Neural progenitor cell (in vitro differentiated cells): Measurements from ENCODE around the gene CA12. TPM values are rescaled to one million over a fixed set of nuclear protein-coding genes. Genes with fewer than 3 reads are reported as not detected.

Experiments used
- DNase-seq: peaks from one replicate; pipeline ENCODE4 v3.0.0-alpha.2; 2016; ENCODE audit warnings: low spot score
- H2AFZ ChIP-seq: fragments of 200-600 bp; sonication (generic); replicated peaks from 2 replicates; pipeline ENCODE4 v1.6.1; 2016; ENCODE audit warnings: antibody characterized with exemption
- H3F3A ChIP-seq: fragments of 200-600 bp; sonication (generic); 2 replicates; pipeline ENCODE4 v1.6.1; 2016; ENCODE audit warnings: antibody characterized with exemption, low read depth
- H3K27ac ChIP-seq: fragments of 200-600 bp; sonication (generic); 2 replicates; pipeline ENCODE4 v1.5.1; 2016; ENCODE audit warnings: mild to moderate bottlenecking
- H3K27me3 ChIP-seq: fragments of 200-600 bp; sonication (generic); 2 replicates; pipeline ENCODE4 v1.6.1; 2016; ENCODE audit warnings: mild to moderate bottlenecking, moderate library complexity
- H3K36me3 ChIP-seq: fragments of 200-600 bp; sonication (generic); 2 replicates; pipeline ENCODE4 v1.5.1; 2016
- H3K4me1 ChIP-seq: fragments of 200-600 bp; sonication (generic); 2 replicates; pipeline ENCODE4 v1.6.1; 2016; ENCODE audit warnings: mixed run types
- H3K4me2 ChIP-seq: fragments of 200-600 bp; sonication (generic); 2 replicates; pipeline ENCODE4 v1.6.1; 2016
- H3K4me3 ChIP-seq: fragments of 200-600 bp; sonication (generic); 2 replicates; pipeline ENCODE4 v1.5.1; 2016
- H3K79me2 ChIP-seq: fragments of 200-600 bp; sonication (generic); 2 replicates; pipeline ENCODE4 v1.6.1; 2016; ENCODE audit warnings: low read depth
- H3K9ac ChIP-seq: fragments of 200-600 bp; sonication (generic); 2 replicates; pipeline ENCODE4 v1.6.1; 2016
- H3K9me3 ChIP-seq: fragments of 200-600 bp; sonication (generic); 2 replicates; pipeline ENCODE4 v1.5.1; 2016; ENCODE audit warnings: low read depth
- H4K20me1 ChIP-seq: fragments of 200-600 bp; sonication (generic); 2 replicates; pipeline ENCODE4 v1.6.1; 2016; ENCODE audit warnings: low read depth
- H3K27ac Mint-ChIP-seq: 3 replicates; pipeline ENCODE4 v1.8.0; 2021; ENCODE audit warnings: mixed read lengths
- H3K27me3 Mint-ChIP-seq: 2 replicates; pipeline ENCODE4 v1.8.0; 2022; ENCODE audit warnings: low read depth, mild to moderate bottlenecking, inconsistent platforms, moderate library complexity, mixed read lengths; ENCODE audit not compliant: insufficient read depth
- H3K36me3 Mint-ChIP-seq: 3 replicates; pipeline ENCODE4 v1.8.0; 2021; ENCODE audit warnings: mixed read lengths
- H3K4me1 Mint-ChIP-seq: 3 replicates; pipeline ENCODE4 v1.8.0; 2021; ENCODE audit warnings: mixed read lengths
- H3K4me3 Mint-ChIP-seq: 3 replicates; pipeline ENCODE4 v1.8.0; 2021; ENCODE audit warnings: mild to moderate bottlenecking, moderate library complexity, mixed read lengths
- H3K9me3 Mint-ChIP-seq: 3 replicates; pipeline ENCODE4 v1.8.0; 2020; ENCODE audit warnings: mixed read lengths
- CTCF ChIP-seq: fragments of 200-600 bp; sonication (generic); IDR thresholded peaks from 2 replicates; pipeline ENCODE4 v1.5.1; 2017; ENCODE audit warnings: antibody characterized with exemption, mild to moderate bottlenecking
- EZH2 ChIP-seq: fragments of 200-600 bp; sonication (generic); IDR thresholded peaks from 2 replicates; pipeline ENCODE4 v1.6.1; 2017; ENCODE audit warnings: antibody characterized with exemption, mild to moderate bottlenecking, moderate library complexity
- EZH2phosphoT487 ChIP-seq: fragments of 200-600 bp; sonication (generic); IDR thresholded peaks from 2 replicates; pipeline ENCODE4 v1.6.1; 2017; ENCODE audit warnings: antibody characterized with exemption
- total RNA-seq: library from RNA; depleted of rRNA; stranded (reverse); fragments of >200 nt; gene quantifications from 2 replicates; pipeline ENCODE4 v1.2.3, GENCODE V29; 2015; ENCODE audit warnings: low replicate concordance

CA12 gene
- total RNA-seq, 1 donor from 2014 or later, result 0.45 TPM

GRCh38 chr15:63305260-63305659, 76.4 kb downstream of the CA12 start:
- no peak overlapping the region for H3K27ac ChIP-seq
- H3K9me3 Mint-ChIP-seq, result no peaks in the 10 kb centered on the region
- no peaks in the 10 kb centered on the region for H4K20me1 ChIP-seq
- no peaks in the 10 kb centered on the region for H3K36me3 ChIP-seq
- H3K9ac ChIP-seq, result no peak overlapping the region
- no peaks in the 10 kb centered on the region for H3K9me3 ChIP-seq
- no peaks in the 10 kb centered on the region for H3K27me3 ChIP-seq
- H3K4me2 ChIP-seq, result no peak overlapping the region
- no peak for TF ChIP-seq EZH2
- no peak for TF ChIP-seq EZH2phosphoT487
- TF ChIP-seq CTCF, result no peak
- peaks cover 10% of the 10 kb centered on the region for H3K4me1 Mint-ChIP-seq
- no peaks in the 10 kb centered on the region for H3K79me2 ChIP-seq
- H3K36me3 Mint-ChIP-seq, result peaks cover 3% of the 10 kb centered on the region
- no peak overlapping the region for H3K4me3 ChIP-seq
- H3K27ac Mint-ChIP-seq, result no peak overlapping the region
- peaks cover 3% of the 10 kb centered on the region for H3K27me3 Mint-ChIP-seq
- no peaks in the 10 kb centered on the region for H3F3A ChIP-seq
- H3K4me1 ChIP-seq, result no peaks in the 10 kb centered on the region
- DNase-seq, result no peak
- H2AFZ ChIP-seq, result no peak overlapping the region
- no peak overlapping the region for H3K4me3 Mint-ChIP-seq

- H3K9me3 ChIP-seq, result no peaks in the 10 kb centered on the region
- no peak overlapping the region for H3K4me3 ChIP-seq
- H3F3A ChIP-seq, result no peaks in the 10 kb centered on the region
- H3K27ac ChIP-seq, result no peak overlapping the region
- Mint-ChIP-seq H3K36me3 (peaks cover 14% of the 10 kb centered on the region), H3K4me3 (no peak overlapping the region), H3K27ac (no peak overlapping the region), H3K9me3 (no peaks in the 10 kb centered on the region), H3K27me3 (peaks cover 3% of the 10 kb centered on the region), H3K4me1 (peaks cover 16% of the 10 kb centered on the region)
- H3K27me3 ChIP-seq, result no peaks in the 10 kb centered on the region
- no peak overlapping the region for H2AFZ ChIP-seq
- H3K9ac ChIP-seq, result no peak overlapping the region
- no peak for DNase-seq
- H3K4me1 ChIP-seq, result no peaks in the 10 kb centered on the region
- no peaks in the 10 kb centered on the region for H3K36me3 ChIP-seq
- no peak overlapping the region for H3K4me2 ChIP-seq
- TF ChIP-seq EZH2phosphoT487 (no peak), EZH2 (no peak), CTCF (no peak)
- H3K79me2 ChIP-seq, result no peaks in the 10 kb centered on the region
- no peaks in the 10 kb centered on the region for H4K20me1 ChIP-seq
These were observed 80.6 kb downstream of the CA12 start for GRCh38 chr15:63301088-63301487.

- H2AFZ ChIP-seq, result no peak overlapping the region
- no peak overlapping the region for H3K9ac ChIP-seq
- no peaks in the 10 kb centered on the region for H3K4me1 ChIP-seq
- Mint-ChIP-seq H3K27me3 (no peaks in the 10 kb centered on the region), H3K4me3 (no peak overlapping the region), H3K36me3 (peaks cover 14% of the 10 kb centered on the region), H3K27ac (no peak overlapping the region), H3K4me1 (peaks cover 17% of the 10 kb centered on the region), H3K9me3 (no peaks in the 10 kb centered on the region)
- no peaks in the 10 kb centered on the region for H3F3A ChIP-seq
- no peaks in the 10 kb centered on the region for H3K9me3 ChIP-seq
- H4K20me1 ChIP-seq, result no peaks in the 10 kb centered on the region
- H3K4me2 ChIP-seq, result no peak overlapping the region
- TF ChIP-seq EZH2phosphoT487, result no peak
- no peak for TF ChIP-seq EZH2
- no peak for TF ChIP-seq CTCF
- no peaks in the 10 kb centered on the region for H3K79me2 ChIP-seq
- no peaks in the 10 kb centered on the region for H3K27me3 ChIP-seq
- H3K4me3 ChIP-seq, result no peak overlapping the region
- DNase-seq, result no peak
- no peaks in the 10 kb centered on the region for H3K36me3 ChIP-seq
- no peak overlapping the region for H3K27ac ChIP-seq
These were observed 81.6 kb downstream of the CA12 start for GRCh38 chr15:63299943-63300575.
